ENCODE results near the gene MTUS2. TPM values are rescaled to one million over a fixed set of nuclear protein-coding genes. Genes with fewer than 3 reads are reported as not detected.

MTUS2 gene
- total and polyA plus RNA-seq, 2 of the 8 experiments (the other 6 are each of a cell fraction or from before 2014, with no cell fraction given) = 0.18 to 0.80 TPM

DNA sequence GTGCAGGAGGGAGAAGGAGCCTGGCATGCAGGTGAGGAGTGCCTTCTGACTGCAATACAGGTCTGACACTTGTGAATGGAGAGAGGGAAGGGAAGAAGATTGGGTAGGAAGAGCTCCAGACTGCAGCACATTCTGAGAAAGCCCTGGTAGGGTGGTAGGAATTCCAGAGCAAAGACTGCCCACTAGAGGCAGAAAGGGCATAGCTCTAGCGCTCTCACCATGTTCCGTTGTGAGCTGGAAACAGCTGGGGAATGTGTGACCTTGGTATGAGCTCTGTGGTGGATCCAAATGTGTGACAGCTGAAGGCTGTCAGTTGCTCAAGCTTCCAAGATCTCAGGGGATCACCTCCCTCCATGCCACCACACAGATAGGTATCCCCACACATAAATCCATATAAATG is 2.9 kb upstream of the MTUS2 start (continued):
- TF ChIP-seq E2F6 (IDR thresholded peaks at IDR 0.05) = no peak
- TF ChIP-seq CHD7 (IDR thresholded peaks at IDR 0.05; ENCODE audit: insufficient replicate concordance, low read length) = no peak
- 0 out of 4 replicates have a peak, but pooled peaks of 1 of the 2 experiments have one; percentile 41 for TF ChIP-seq SIN3A (conservative IDR thresholded peaks at IDR 0.05 in 1 of 2, IDR thresholded peaks at IDR 0.05 in 1 of 2; ENCODE audit: low read depth in 1 of 2, low read length in 2 of 2)
- TF ChIP-seq RFX5 (IDR thresholded peaks at IDR 0.05; ENCODE audit: borderline replicate concordance, low read depth, low read length) = no peak
